H9 (cell line): ENCODE data around the gene DPF1. TPM values are rescaled to one million over a fixed set of nuclear protein-coding genes. Genes with fewer than 3 reads are reported as not detected.

Experiments used
- DNase-seq: peaks from one replicate; pipeline ENCODE4 v3.0.0-alpha.2; 2017
- H2AFZ ChIP-seq: one replicate; pipeline ENCODE4 v1.6.1; 2013; ENCODE audit warnings: mild to moderate bottlenecking, low read length, control low read depth, moderate library complexity
- H2AK5ac ChIP-seq: 2 replicates; pipeline ENCODE4 v1.6.1; 2013; ENCODE audit warnings: low read length, control low read depth, mixed read lengths; ENCODE audit not compliant: insufficient read length
- H2BK120ac ChIP-seq: one replicate; pipeline ENCODE4 v1.6.1; 2013; ENCODE audit warnings: low read depth, mild to moderate bottlenecking, low read length, control low read depth, inconsistent platforms; ENCODE audit not compliant: poor library complexity, severe bottlenecking
- H2BK12ac ChIP-seq: 2 replicates; pipeline ENCODE4 v1.6.1; 2013; ENCODE audit warnings: low read length, control low read depth, mixed read lengths, low read depth; ENCODE audit not compliant: insufficient read length
- H2BK15ac ChIP-seq: 2 replicates; pipeline ENCODE4 v1.6.1; 2013; ENCODE audit warnings: low read depth, low read length, control low read depth
- H2BK20ac ChIP-seq: one replicate; pipeline ENCODE4 v1.6.1; 2013; ENCODE audit warnings: low read depth, mild to moderate bottlenecking, low read length, control low read depth, inconsistent platforms; ENCODE audit not compliant: poor library complexity, severe bottlenecking
- H2BK5ac ChIP-seq: 2 replicates; pipeline ENCODE4 v1.6.1; 2013; ENCODE audit warnings: low read length, control low read depth, mixed read lengths; ENCODE audit not compliant: insufficient read length
- H3K14ac ChIP-seq: 2 replicates; pipeline ENCODE4 v1.6.1; 2013; ENCODE audit warnings: low read length, control low read depth; ENCODE audit not compliant: insufficient read depth
- H3K18ac ChIP-seq: 2 replicates; pipeline ENCODE4 v1.6.1; 2013; ENCODE audit warnings: low read depth, mild to moderate bottlenecking, mixed read lengths, low read length, control low read depth; ENCODE audit not compliant: insufficient read length
- H3K23ac ChIP-seq: 2 replicates; pipeline ENCODE4 v1.6.1; 2013; ENCODE audit warnings: low read length, control low read depth, mixed read lengths, low read depth; ENCODE audit not compliant: insufficient read length
- H3K23me2 ChIP-seq: 2 replicates; pipeline ENCODE4 v1.6.1; 2013; ENCODE audit warnings: low read depth, mild to moderate bottlenecking, mixed read lengths, low read length, control low read depth; ENCODE audit not compliant: insufficient read length, poor library complexity, severe bottlenecking
- H3K27ac ChIP-seq: 2 replicates; pipeline ENCODE4 v1.5.1; 2013; ENCODE audit warnings: low read length, control low read depth, mixed read lengths, low read depth; ENCODE audit not compliant: insufficient read length
- H3K27me3 ChIP-seq: 2 replicates; pipeline ENCODE4 v1.6.1; 2013; ENCODE audit warnings: low read length, control low read depth, inconsistent platforms; ENCODE audit not compliant: insufficient read depth
- H3K4ac ChIP-seq: 2 replicates; pipeline ENCODE4 v1.6.1; 2013; ENCODE audit warnings: low read depth, mild to moderate bottlenecking, control low read depth, inconsistent platforms, low read length, moderate library complexity
- H3K4me1 ChIP-seq: 2 replicates; pipeline ENCODE4 v1.6.1; 2013; ENCODE audit warnings: low read length, control low read depth, inconsistent platforms; ENCODE audit not compliant: insufficient read depth
- H3K4me2 ChIP-seq: 2 replicates; pipeline ENCODE4 v1.6.1; 2013; ENCODE audit warnings: low read length, control low read depth, mixed read lengths; ENCODE audit not compliant: insufficient read length, insufficient read depth
- H3K56ac ChIP-seq: 2 replicates; pipeline ENCODE4 v1.6.1; 2013; ENCODE audit warnings: low read depth, mild to moderate bottlenecking, mixed read lengths, low read length, control low read depth; ENCODE audit not compliant: insufficient read length
- H3K79me1 ChIP-seq: 2 replicates; pipeline ENCODE4 v1.6.1; 2013; ENCODE audit warnings: low read depth, mild to moderate bottlenecking, moderate library complexity, low read length, control low read depth, inconsistent platforms; ENCODE audit not compliant: insufficient read depth, poor library complexity, severe bottlenecking
- H3K79me2 ChIP-seq: 2 replicates; pipeline ENCODE4 v1.6.1; 2013; ENCODE audit warnings: low read length, control low read depth, inconsistent platforms; ENCODE audit not compliant: insufficient read depth
- H3K9ac ChIP-seq: 2 replicates; pipeline ENCODE4 v1.6.1; 2013; ENCODE audit warnings: low read length, control low read depth, mixed read lengths; ENCODE audit not compliant: insufficient read length; ENCODE audit errors: extremely low read depth
- H3K9me3 ChIP-seq: one replicate; pipeline ENCODE4 v1.6.1; 2013; ENCODE audit warnings: low read depth, low read length, inconsistent platforms; ENCODE audit not compliant: control insufficient read depth
- H3T11ph ChIP-seq: one replicate; pipeline ENCODE4 v1.6.1; 2013; ENCODE audit warnings: mild to moderate bottlenecking, low read length, control low read depth, inconsistent platforms
- H4K20me1 ChIP-seq: one replicate; pipeline ENCODE4 v1.6.1; 2013; ENCODE audit not compliant: control insufficient read depth, insufficient read length, insufficient read depth
- H4K5ac ChIP-seq: 2 replicates; pipeline ENCODE4 v1.6.1; 2013; ENCODE audit warnings: low read depth, mild to moderate bottlenecking, mixed read lengths, low read length, control low read depth; ENCODE audit not compliant: insufficient read length
- H4K8ac ChIP-seq: replicated peaks from 2 replicates; pipeline ENCODE4 v1.6.1; 2013; ENCODE audit warnings: low read length, control low read depth, mixed read lengths, low read depth; ENCODE audit not compliant: insufficient read length
- H4K91ac ChIP-seq: 2 replicates; pipeline ENCODE4 v1.6.1; 2013; ENCODE audit warnings: low read depth, mild to moderate bottlenecking, moderate library complexity, mixed read lengths, low read length, control low read depth; ENCODE audit not compliant: insufficient read length
- H3K27ac Mint-ChIP-seq, 3 experiments: 2 replicates in 2 of 3; 3 replicates in 1 of 3; pipeline ENCODE4 v1.8.0; 2020 to 2021; ENCODE audit warnings: mixed read lengths in 3 of 3, mild to moderate bottlenecking in 1 of 3, moderate library complexity in 1 of 3
- H3K27me3 Mint-ChIP-seq: 2 replicates; pipeline ENCODE4 v1.8.0; 2021; ENCODE audit warnings: low read depth, mild to moderate bottlenecking, moderate library complexity, mixed read lengths
- H3K36me3 Mint-ChIP-seq, 3 experiments: 2 replicates in 2 of 3; 3 replicates in 1 of 3; pipeline ENCODE4 v1.8.0; 2020 to 2021; ENCODE audit warnings: low read depth in 3 of 3, mixed read lengths in 3 of 3; ENCODE audit not compliant: insufficient read depth in 1 of 3
- H3K4me1 Mint-ChIP-seq, 2 experiments: 2 replicates each; pipeline ENCODE4 v1.8.0; 2020; ENCODE audit warnings: mixed read lengths in 2 of 2
- H3K4me3 Mint-ChIP-seq, 2 experiments: 2 replicates in 1 of 2; 3 replicates in 1 of 2; pipeline ENCODE4 v1.8.0; 2020 to 2021; ENCODE audit warnings: mild to moderate bottlenecking in 2 of 2, mixed read lengths in 2 of 2, moderate library complexity in 1 of 2
- H3K9me3 Mint-ChIP-seq, 2 experiments: 2 replicates in 1 of 2; 3 replicates in 1 of 2; pipeline ENCODE4 v1.8.0; 2020; ENCODE audit warnings: mild to moderate bottlenecking in 2 of 2, mixed read lengths in 2 of 2, moderate library complexity in 1 of 2
- WGBS: extraction: QIAGEN DNeasy Blood & Tissue Kit; methylation state at CpG from one replicate; pipeline ENCODE4 v1.1.7; 2013; ENCODE audit warnings: missing lambda C conversion rate, low lambda C conversion rate, mixed read lengths; ENCODE audit not compliant: insufficient read length; ENCODE audit errors: extremely low coverage; 5-methylcytosine and 5-hydroxymethylcytosine counted together
- total RNA-seq: library from RNA; stranded (reverse); gene quantifications from 2 replicates; pipeline ENCODE4 v1.2.1, GENCODE V29; 2021
- TF ChIP-seq, protein P1 (sequence below): fragments of 200-600 bp; sonication (generic); conservative IDR thresholded peaks from 3 replicates; pipeline ENCODE4 v1.8.0; 2021; ENCODE audit warnings: antibody characterized with exemption, mild to moderate bottlenecking

The DPF1 gene
- total RNA-seq, 1 experiment from 2014 or later, result 12.0 TPM

DNA sequence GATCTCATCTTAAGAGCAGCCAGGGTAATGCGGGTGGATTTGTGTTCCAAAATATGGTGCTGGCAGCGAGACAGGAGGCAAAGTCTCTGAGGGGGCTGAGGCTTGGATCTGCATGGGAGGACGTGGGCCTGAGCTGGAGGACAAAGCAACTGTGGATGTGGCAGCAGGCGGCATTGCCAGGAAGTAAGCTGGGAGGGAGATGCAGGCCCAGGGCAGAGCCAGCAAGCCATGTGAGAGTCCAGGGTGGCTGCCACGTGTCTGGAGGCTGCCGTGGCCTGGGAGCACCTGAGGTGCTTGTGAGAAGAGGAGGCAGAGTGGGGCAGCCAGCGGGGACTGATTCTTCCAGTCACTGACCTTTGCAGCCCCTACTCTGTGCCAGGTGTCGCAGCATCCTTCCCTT is 52.0 kb downstream of the DPF1 start:
- Histone ChIP-seq H2BK20ac (no peak overlapping the region), H2BK5ac (no peak overlapping the region), H3K56ac (no peak overlapping the region), H4K8ac (no peak overlapping the region), H2BK12ac (no peak overlapping the region), H4K20me1 (no peaks in the 10 kb centered on the region), H3K79me2 (no peaks in the 10 kb centered on the region), H2AFZ (no peak overlapping the region), H3K23ac (no peak overlapping the region), H3K4ac (no peak overlapping the region), H3K14ac (no peak overlapping the region; the same call in 1 of the 2 replicates), H2BK120ac (no peak overlapping the region), H3K18ac (no peak overlapping the region), H2AK5ac (no peak overlapping the region), H3K23me2 (no peaks in the 10 kb centered on the region), H4K91ac (no peak overlapping the region), H3K27ac (no peak overlapping the region), H3K9me3 (no peaks in the 10 kb centered on the region), H3K4me2 (no peak overlapping the region), H2BK15ac (no peak overlapping the region), H4K5ac (no peak overlapping the region), H3K9ac (no peak overlapping the region), H3K27me3 (no peaks in the 10 kb centered on the region), H3T11ph (no peak overlapping the region), H3K4me1 (peaks cover 2% of the 10 kb centered on the region; the same call in 1 of the 2 replicates), H3K79me1 (no peaks in the 10 kb centered on the region)
- Mint-ChIP-seq H3K4me3 (no peak overlapping the region), H3K36me3 (peaks cover 0 to 8% (median 0%) of the 10 kb centered on the region in 3 experiments; a peak in 3 of 7 replicates), H3K27me3 (no peaks in the 10 kb centered on the region), H3K27ac (peak overlapping the region in 2 of 3 experiments; percentile 58 to 77; a peak in 3 of 7 replicates), H3K4me1 (peaks cover 19 to 30% of the 10 kb centered on the region in 2 experiments), H3K9me3 (no peaks in the 10 kb centered on the region)
- WGBS, result no CpG with 5 or more reads among the region's 8 CpGs
- DNase-seq, result no peak
- TF ChIP-seq, protein P1, sequence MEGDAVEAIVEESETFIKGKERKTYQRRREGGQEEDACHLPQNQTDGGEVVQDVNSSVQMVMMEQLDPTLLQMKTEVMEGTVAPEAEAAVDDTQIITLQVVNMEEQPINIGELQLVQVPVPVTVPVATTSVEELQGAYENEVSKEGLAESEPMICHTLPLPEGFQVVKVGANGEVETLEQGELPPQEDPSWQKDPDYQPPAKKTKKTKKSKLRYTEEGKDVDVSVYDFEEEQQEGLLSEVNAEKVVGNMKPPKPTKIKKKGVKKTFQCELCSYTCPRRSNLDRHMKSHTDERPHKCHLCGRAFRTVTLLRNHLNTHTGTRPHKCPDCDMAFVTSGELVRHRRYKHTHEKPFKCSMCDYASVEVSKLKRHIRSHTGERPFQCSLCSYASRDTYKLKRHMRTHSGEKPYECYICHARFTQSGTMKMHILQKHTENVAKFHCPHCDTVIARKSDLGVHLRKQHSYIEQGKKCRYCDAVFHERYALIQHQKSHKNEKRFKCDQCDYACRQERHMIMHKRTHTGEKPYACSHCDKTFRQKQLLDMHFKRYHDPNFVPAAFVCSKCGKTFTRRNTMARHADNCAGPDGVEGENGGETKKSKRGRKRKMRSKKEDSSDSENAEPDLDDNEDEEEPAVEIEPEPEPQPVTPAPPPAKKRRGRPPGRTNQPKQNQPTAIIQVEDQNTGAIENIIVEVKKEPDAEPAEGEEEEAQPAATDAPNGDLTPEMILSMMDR, result no peak
